ENCODE measurements around the gene APOL1.
"Not testable (repeated sequence)": the region's sequence is repeated elsewhere in the genome, so short reads cannot be mapped to it uniquely, and the experiment has no call there.

DNA sequence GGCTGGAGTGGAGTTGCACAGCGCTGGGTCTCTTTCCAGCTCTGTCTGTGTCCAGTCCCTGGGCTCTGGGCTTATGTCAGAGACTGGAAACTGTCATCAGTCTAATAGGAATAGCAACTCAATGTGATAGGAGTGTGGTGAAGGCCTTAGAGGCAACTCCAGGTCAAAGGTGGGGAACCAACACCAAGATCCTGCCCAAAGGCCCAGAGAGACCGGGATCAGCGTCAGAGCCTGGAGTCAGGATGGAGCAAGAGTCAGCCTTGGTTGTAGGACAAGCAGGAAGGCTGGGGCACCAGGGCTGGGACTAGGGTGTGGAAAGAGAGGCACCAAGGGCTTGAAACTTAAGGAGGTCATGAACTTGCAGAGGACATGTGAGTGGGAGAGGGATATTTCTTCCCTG, 9.4 kb downstream of the APOL1 start:
- not testable (repeated sequence) for TF ChIP-seq POLR2AphosphoS5 (IDR thresholded peaks at IDR 0.05; ENCODE audit: low read depth, low read length); REST (IDR thresholded peaks at IDR 0.05; ENCODE audit: insufficient read depth in 1 of 2, low read depth in 2 of 2, low read length in 1 of 2); SIN3A (IDR thresholded peaks at IDR 0.05; ENCODE audit: borderline replicate concordance, insufficient read depth, low read depth, low read length)
- TF ChIP-seq, protein P1, sequence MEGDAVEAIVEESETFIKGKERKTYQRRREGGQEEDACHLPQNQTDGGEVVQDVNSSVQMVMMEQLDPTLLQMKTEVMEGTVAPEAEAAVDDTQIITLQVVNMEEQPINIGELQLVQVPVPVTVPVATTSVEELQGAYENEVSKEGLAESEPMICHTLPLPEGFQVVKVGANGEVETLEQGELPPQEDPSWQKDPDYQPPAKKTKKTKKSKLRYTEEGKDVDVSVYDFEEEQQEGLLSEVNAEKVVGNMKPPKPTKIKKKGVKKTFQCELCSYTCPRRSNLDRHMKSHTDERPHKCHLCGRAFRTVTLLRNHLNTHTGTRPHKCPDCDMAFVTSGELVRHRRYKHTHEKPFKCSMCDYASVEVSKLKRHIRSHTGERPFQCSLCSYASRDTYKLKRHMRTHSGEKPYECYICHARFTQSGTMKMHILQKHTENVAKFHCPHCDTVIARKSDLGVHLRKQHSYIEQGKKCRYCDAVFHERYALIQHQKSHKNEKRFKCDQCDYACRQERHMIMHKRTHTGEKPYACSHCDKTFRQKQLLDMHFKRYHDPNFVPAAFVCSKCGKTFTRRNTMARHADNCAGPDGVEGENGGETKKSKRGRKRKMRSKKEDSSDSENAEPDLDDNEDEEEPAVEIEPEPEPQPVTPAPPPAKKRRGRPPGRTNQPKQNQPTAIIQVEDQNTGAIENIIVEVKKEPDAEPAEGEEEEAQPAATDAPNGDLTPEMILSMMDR (IDR thresholded peaks at IDR 0.05) = not testable (repeated sequence)

Data from Panc1 (cell line).